Mesenchymal stem cell (in vitro differentiated cells and primary cell): ENCODE data around the gene CDH5.
A peak's percentile ranks its signal among the peaks of the same experiment; 100 is the strongest.

Experiments
- DNase-seq: peaks from one replicate; pipeline ENCODE4 v3.0.0-alpha.2; 2013
- H2AFZ ChIP-seq: one replicate; pipeline ENCODE4 v1.6.1; 2013; ENCODE audit warnings: low read depth, mild to moderate bottlenecking, control low read depth, inconsistent platforms, low read length, moderate library complexity
- H2AK5ac ChIP-seq: 2 replicates; pipeline ENCODE4 v1.6.1; 2013; ENCODE audit warnings: low read length, moderate library complexity, mild to moderate bottlenecking, inconsistent platforms; ENCODE audit not compliant: severe bottlenecking
- H2BK120ac ChIP-seq: one replicate; pipeline ENCODE4 v1.6.1; 2013; ENCODE audit warnings: low read depth, mild to moderate bottlenecking, inconsistent platforms, low read length, moderate library complexity
- H2BK12ac ChIP-seq, 2 experiments: one replicate each; pipeline ENCODE4 v1.6.1; 2013; ENCODE audit warnings: inconsistent platforms in 2 of 2, low read length in 2 of 2, mild to moderate bottlenecking in 2 of 2, moderate library complexity in 2 of 2, control low read depth in 1 of 2
- H2BK15ac ChIP-seq: one replicate; pipeline ENCODE4 v1.6.1; 2013; ENCODE audit warnings: mild to moderate bottlenecking, low read depth, inconsistent platforms; ENCODE audit not compliant: poor library complexity, severe bottlenecking
- H2BK5ac ChIP-seq: 2 replicates; pipeline ENCODE4 v1.6.1; 2013; ENCODE audit warnings: low read depth, mild to moderate bottlenecking, low read length, control low read depth, inconsistent platforms; ENCODE audit not compliant: poor library complexity, severe bottlenecking
- H3K14ac ChIP-seq, 2 experiments: one replicate each; pipeline ENCODE4 v1.6.1; 2013; ENCODE audit warnings: inconsistent platforms in 2 of 2, low read length in 2 of 2, control low read depth in 1 of 2, mild to moderate bottlenecking in 1 of 2, moderate library complexity in 1 of 2
- H3K18ac ChIP-seq, 2 experiments: one replicate each; pipeline ENCODE4 v1.6.1; 2013; ENCODE audit warnings: inconsistent platforms in 2 of 2, low read length in 2 of 2, control low read depth in 1 of 2, low read depth in 1 of 2, mild to moderate bottlenecking in 1 of 2
- H3K23ac ChIP-seq, 2 experiments: one replicate each; pipeline ENCODE4 v1.6.1; 2013; ENCODE audit warnings: inconsistent platforms in 2 of 2, low read length in 2 of 2, mild to moderate bottlenecking in 2 of 2, moderate library complexity in 2 of 2, control low read depth in 1 of 2
- H3K27ac ChIP-seq: 2 replicates; pipeline ENCODE4 v1.5.1; 2013; ENCODE audit warnings: mild to moderate bottlenecking, moderate library complexity, low read length, control low read depth, inconsistent platforms; ENCODE audit not compliant: poor library complexity, severe bottlenecking
- H3K27me3 ChIP-seq, 2 experiments: 2 replicates each; pipeline versions ENCODE4 v1.6.1 to v1.7.0; 2013; ENCODE audit warnings: low read length in 2 of 2, mild to moderate bottlenecking in 2 of 2, moderate library complexity in 2 of 2, control low read depth in 1 of 2, inconsistent platforms in 1 of 2; ENCODE audit not compliant: control insufficient read depth in 1 of 2, insufficient read depth in 1 of 2
- H3K36me3 ChIP-seq, 2 experiments: 2 replicates each; pipeline versions ENCODE4 v1.6.1 to v1.7.0; 2013; ENCODE audit warnings: low read length in 2 of 2, control low read depth in 1 of 2, inconsistent platforms in 1 of 2, low read depth in 1 of 2, mild to moderate bottlenecking in 1 of 2; ENCODE audit not compliant: insufficient read depth in 2 of 2, control insufficient read depth in 1 of 2
- H3K4ac ChIP-seq, 2 experiments: one replicate each; pipeline ENCODE4 v1.6.1; 2013; ENCODE audit warnings: inconsistent platforms in 2 of 2, low read length in 2 of 2, mild to moderate bottlenecking in 2 of 2, moderate library complexity in 2 of 2, control low read depth in 1 of 2, low read depth in 1 of 2
- H3K4me1 ChIP-seq: 2 replicates; pipeline ENCODE4 v1.6.1; 2013; ENCODE audit warnings: low read depth, low read length, control low read depth; ENCODE audit not compliant: control insufficient read depth, insufficient read depth
- H3K4me2 ChIP-seq: 2 replicates; pipeline ENCODE4 v1.6.1; 2013; ENCODE audit warnings: low read length, mild to moderate bottlenecking, inconsistent platforms; ENCODE audit not compliant: poor library complexity, severe bottlenecking
- H3K4me3 ChIP-seq, 2 experiments: 2 replicates each; pipeline versions ENCODE4 v1.5.1 to v1.7.0; 2013; ENCODE audit warnings: low read length in 2 of 2, mild to moderate bottlenecking in 2 of 2, control low read depth in 1 of 2, low read depth in 1 of 2; ENCODE audit not compliant: insufficient read depth in 1 of 2
- H3K79me1 ChIP-seq: replicated peaks from 2 replicates; pipeline ENCODE4 v1.6.1; 2013; ENCODE audit warnings: mild to moderate bottlenecking, control low read depth, low read length, inconsistent platforms; ENCODE audit not compliant: poor library complexity, severe bottlenecking
- H3K9ac ChIP-seq: 2 replicates; pipeline ENCODE4 v1.7.0; 2013; ENCODE audit warnings: mild to moderate bottlenecking, low read length, moderate library complexity
- H3K9me3 ChIP-seq: 2 replicates; pipeline ENCODE4 v1.7.0; 2013; ENCODE audit warnings: mild to moderate bottlenecking, low read length; ENCODE audit not compliant: control insufficient read depth
- H4K8ac ChIP-seq: one replicate; pipeline ENCODE4 v1.6.1; 2013; ENCODE audit warnings: inconsistent platforms, mild to moderate bottlenecking, low read length, moderate library complexity
- H4K91ac ChIP-seq: one replicate; pipeline ENCODE4 v1.6.1; 2013; ENCODE audit warnings: mild to moderate bottlenecking, low read length, inconsistent platforms
- WGBS: methylation state at CpG from one replicate; pipeline ENCODE4 v1.1.7; 2013; ENCODE audit warnings: mixed read lengths; 5-methylcytosine and 5-hydroxymethylcytosine counted together

The CDH5 gene

DNA sequence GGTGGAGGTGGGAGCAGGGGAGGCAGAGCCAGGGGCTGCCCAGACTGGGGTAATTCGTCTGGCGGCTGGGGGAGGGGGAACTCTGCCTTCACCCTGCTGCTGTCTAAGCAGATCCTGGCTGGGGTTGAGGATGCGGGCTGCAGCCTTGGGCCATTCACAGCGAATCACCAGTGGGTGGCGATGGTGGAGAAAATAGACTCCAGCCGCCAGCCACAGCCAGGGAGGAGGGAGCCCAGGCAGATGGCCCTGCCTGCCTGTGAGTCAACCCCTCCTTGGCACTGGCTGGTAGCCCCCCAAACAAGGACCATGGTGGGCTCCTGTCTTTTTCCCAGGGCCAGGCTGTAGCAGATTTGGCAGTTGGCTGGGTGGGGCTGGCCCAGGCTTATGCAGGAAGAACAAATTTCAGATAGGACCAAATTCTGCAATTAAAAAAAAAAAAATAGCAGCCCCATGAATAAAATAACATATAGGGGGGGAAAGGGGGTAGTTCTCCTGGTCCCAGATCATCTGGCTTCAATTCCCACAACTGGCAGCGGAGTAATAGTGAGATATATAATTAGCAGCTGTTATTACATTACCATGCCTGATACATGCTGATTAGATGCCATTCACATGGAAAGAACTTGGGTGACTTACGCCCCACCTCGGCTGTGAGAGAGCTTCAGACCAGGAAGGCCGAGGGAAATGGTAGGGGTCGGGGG lies 41.5 kb upstream of the CDH5 start:
- Histone ChIP-seq H3K4ac (no peak overlapping the region), H3K4me1 (peaks cover 3% of the 10 kb centered on the region), H3K23ac (no peak overlapping the region), H3K18ac (no peak overlapping the region), H3K9ac (no peak overlapping the region), H3K27me3 (peaks cover 40 to 80% of the 10 kb centered on the region in 2 experiments), H3K27ac (no peak overlapping the region), H2AK5ac (no peak overlapping the region), H2BK12ac (no peak overlapping the region), H3K14ac (no peak overlapping the region), H3K4me2 (no peak overlapping the region), H3K79me1 (no peaks in the 10 kb centered on the region), H4K8ac (no peak overlapping the region), H2BK15ac (no peak overlapping the region), H2BK5ac (no peak overlapping the region), H3K9me3 (no peaks in the 10 kb centered on the region), H3K36me3 (no peaks in the 10 kb centered on the region), H4K91ac (no peak overlapping the region), H2AFZ (no peak overlapping the region), H3K4me3 (no peak overlapping the region), H2BK120ac (no peak overlapping the region)
- 48% methylated on average over 10 of the region's 11 CpGs for WGBS
- peak; percentile 39 for DNase-seq

DNA sequence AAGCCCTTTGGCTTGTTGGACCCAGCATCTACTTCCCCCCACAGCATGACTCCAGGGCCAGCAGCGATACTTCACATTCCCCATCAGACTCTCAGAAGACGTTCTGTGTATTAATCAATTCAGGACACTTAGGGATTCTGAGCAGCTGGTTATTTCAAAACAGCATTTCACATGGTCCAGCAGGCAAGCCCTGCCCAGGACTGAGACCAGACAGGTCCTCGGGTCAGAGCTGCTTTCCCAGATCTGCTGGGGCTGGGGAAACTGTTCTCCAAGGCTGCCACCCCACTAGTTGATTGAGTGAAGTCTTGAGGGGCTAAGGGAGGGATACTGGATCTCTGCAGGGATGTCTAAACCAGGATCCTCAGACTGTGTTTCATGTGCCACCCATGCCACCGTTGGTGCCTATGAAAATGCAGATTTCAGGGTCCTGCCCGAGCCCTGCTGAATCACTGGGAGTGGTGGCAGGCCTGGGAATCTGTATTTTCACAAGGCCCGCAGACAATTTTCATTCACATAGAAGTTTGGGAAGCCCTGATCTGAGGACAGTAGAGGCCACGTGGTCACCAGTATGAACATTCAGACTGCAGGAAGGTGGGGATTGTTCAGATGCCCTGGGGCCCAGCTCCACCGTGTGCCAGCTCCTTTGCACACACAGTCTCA lies 40.6 kb upstream of the CDH5 start:
- Histone ChIP-seq H2BK15ac (no peak overlapping the region), H3K18ac (no peak overlapping the region)
- WGBS: 79% methylated on average over 8 of the region's 8 CpGs

DNA sequence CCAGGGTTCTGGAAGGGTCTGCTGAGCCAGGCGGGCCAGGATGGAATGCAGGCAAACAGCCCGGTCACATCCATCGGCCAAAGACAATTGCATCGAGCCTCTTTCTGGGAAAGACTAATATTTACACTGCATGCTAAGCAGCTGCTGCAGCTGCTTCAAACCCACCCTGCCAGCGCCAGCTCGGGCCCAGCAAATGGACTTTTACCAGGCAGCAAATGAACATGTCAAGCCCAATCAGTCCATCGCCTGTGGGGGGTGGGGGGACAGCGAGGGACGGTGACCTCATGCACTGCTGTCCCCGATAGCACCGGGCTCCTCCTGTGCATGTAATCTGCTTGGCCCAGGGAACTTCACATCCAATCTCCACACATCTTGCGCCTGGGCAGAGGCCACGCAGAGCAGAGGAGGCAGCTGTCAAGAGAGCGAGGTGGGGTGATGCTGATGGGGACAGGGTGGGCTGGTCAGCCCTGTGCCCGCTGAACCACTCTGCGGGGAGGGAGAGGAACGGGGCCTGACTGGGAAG lies 39.4 kb upstream of the CDH5 start:
- H4K91ac ChIP-seq: no peak overlapping the region
- H3K18ac ChIP-seq: no peak overlapping the region
- WGBS: 91% methylated on average over 14 of the region's 17 CpGs
- no peak overlapping the region for H2AFZ ChIP-seq
- no peak overlapping the region for H3K23ac ChIP-seq
- peaks cover 3% of the 10 kb centered on the region for H3K4me1 ChIP-seq
- no peaks in the 10 kb centered on the region for H3K79me1 ChIP-seq
- no peak overlapping the region for H4K8ac ChIP-seq
- no peak overlapping the region for H2BK12ac ChIP-seq
- no peak overlapping the region for H3K9ac ChIP-seq
- no peak overlapping the region for H2AK5ac ChIP-seq
- no peak overlapping the region for H3K4ac ChIP-seq
- no peaks in the 10 kb centered on the region for H3K36me3 ChIP-seq
- no peak overlapping the region for H3K27ac ChIP-seq
- H2BK120ac ChIP-seq: no peak overlapping the region
- H2BK15ac ChIP-seq: no peak overlapping the region
- no peak overlapping the region for H3K14ac ChIP-seq
- H3K27me3 ChIP-seq: peaks cover 31 to 70% of the 10 kb centered on the region in 2 experiments
- H2BK5ac ChIP-seq: no peak overlapping the region
- no peak overlapping the region for H3K4me2 ChIP-seq
- H3K9me3 ChIP-seq: peaks cover 2% of the 10 kb centered on the region
- no peak overlapping the region for H3K4me3 ChIP-seq
- no peak for DNase-seq

More for the DNA sequence above, 40.6 kb upstream of the CDH5 start:
- H3K36me3 ChIP-seq: no peaks in the 10 kb centered on the region
- no peak overlapping the region for H4K91ac ChIP-seq
- no peaks in the 10 kb centered on the region for H3K9me3 ChIP-seq
- no peak overlapping the region for H3K14ac ChIP-seq
- no peak overlapping the region for H3K4me3 ChIP-seq
- no peak overlapping the region for H2BK12ac ChIP-seq
- H3K79me1 ChIP-seq: no peaks in the 10 kb centered on the region
- H3K4me2 ChIP-seq: no peak overlapping the region
- no peak overlapping the region for H3K27ac ChIP-seq
- no peak overlapping the region for H2AFZ ChIP-seq
- H2AK5ac ChIP-seq: no peak overlapping the region
- no peak overlapping the region for H2BK120ac ChIP-seq
- H2BK5ac ChIP-seq: no peak overlapping the region
- no peak overlapping the region for H3K4ac ChIP-seq
- peaks cover 34 to 74% of the 10 kb centered on the region in 2 experiments for H3K27me3 ChIP-seq
- peaks cover 3% of the 10 kb centered on the region for H3K4me1 ChIP-seq
- H3K9ac ChIP-seq: no peak overlapping the region
- no peak for DNase-seq
- no peak overlapping the region for H4K8ac ChIP-seq
- H3K23ac ChIP-seq: no peak overlapping the region

DNA sequence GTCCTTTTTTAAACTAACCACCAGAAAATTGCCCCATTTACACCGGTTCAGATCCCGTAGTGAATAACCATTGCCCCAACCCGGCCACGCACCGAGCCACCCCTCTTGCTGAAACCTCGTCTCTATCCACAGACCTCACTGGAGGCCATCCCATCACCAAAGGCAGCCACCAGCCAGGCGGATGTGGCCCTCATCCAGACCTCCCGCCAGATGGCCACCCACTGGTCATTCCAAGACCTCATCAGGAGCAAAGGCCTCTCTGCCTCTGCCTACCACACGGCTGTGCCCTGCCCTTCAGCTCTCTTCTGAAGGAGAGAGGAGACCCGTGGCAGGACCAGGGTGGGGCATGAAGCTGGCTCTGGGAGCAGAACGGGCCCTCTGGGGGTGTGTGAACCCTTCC lies 38.2 kb upstream of the CDH5 start:
- H3K18ac ChIP-seq: no peak overlapping the region
- H2BK120ac ChIP-seq: no peak overlapping the region
- no peak overlapping the region for H2BK5ac ChIP-seq
- DNase-seq: no peak
- H2AFZ ChIP-seq: no peak overlapping the region
- no peak overlapping the region for H3K9ac ChIP-seq
- no peak overlapping the region for H3K4ac ChIP-seq
- no peaks in the 10 kb centered on the region for H3K79me1 ChIP-seq
- H3K23ac ChIP-seq: no peak overlapping the region
- H2BK12ac ChIP-seq: no peak overlapping the region
- H3K4me3 ChIP-seq: no peak overlapping the region
- no peak overlapping the region for H3K14ac ChIP-seq
- peaks cover 2% of the 10 kb centered on the region for H3K9me3 ChIP-seq
- no peak overlapping the region for H3K4me2 ChIP-seq
- H3K27me3 ChIP-seq: peaks cover 32 to 70% of the 10 kb centered on the region in 2 experiments
- H3K36me3 ChIP-seq: no peaks in the 10 kb centered on the region
- no peak overlapping the region for H2AK5ac ChIP-seq
- WGBS: 91% methylated on average over 11 of the region's 11 CpGs
- no peak overlapping the region for H3K27ac ChIP-seq
- no peak overlapping the region for H2BK15ac ChIP-seq
- no peak overlapping the region for H4K8ac ChIP-seq
- H3K4me1 ChIP-seq: peaks cover 3% of the 10 kb centered on the region
- H4K91ac ChIP-seq: no peak overlapping the region
